GM18861 (cell line): ENCODE results near the gene RBMS3.
"Not testable (repeated sequence)": the region's sequence is repeated elsewhere in the genome, so short reads cannot be mapped to it uniquely, and the experiment has no call there.

Source experiments
- ATAC-seq: cut with Tn5 transposase; IDR thresholded peaks from one replicate; pipeline ENCODE4 v1.9.1; 2021; ENCODE audit not compliant: unreplicated experiment

RBMS3 gene

GRCh38 chr3:29649815-29650547 lies 369.1 kb downstream of the RBMS3 start:
- peak; percentile 84 for ATAC-seq

GRCh38 chr3:29653680-29654079 lies 372.8 kb downstream of the RBMS3 start:
- ATAC-seq = no peak

- no peak for ATAC-seq
Observed at GRCh38 chr3:29655015-29655747, 374.3 kb downstream of the RBMS3 start.

- ATAC-seq = no peak
Observed at GRCh38 chr3:29665688-29666087, 384.8 kb downstream of the RBMS3 start.

DNA sequence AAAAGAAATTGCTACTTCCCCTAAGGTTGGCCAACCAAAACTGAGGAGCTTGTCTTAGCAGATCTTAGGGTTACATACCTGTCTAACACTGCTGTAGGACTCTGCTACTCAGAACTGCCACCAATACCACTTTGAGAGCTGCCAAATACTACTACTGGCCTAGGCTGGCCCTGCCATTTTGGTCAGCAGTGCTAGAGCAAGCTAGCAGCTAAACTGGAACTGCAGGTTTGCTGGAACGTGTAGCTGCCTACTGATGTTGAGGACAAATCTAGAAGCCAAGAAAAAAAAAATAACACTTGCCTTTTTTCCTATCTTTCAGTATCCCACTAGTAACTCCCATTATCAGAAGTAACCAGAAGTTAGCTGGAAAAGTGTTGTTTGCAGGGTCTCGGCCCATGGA lies 387.4 kb downstream of the RBMS3 start:
- ATAC-seq = no peak

DNA sequence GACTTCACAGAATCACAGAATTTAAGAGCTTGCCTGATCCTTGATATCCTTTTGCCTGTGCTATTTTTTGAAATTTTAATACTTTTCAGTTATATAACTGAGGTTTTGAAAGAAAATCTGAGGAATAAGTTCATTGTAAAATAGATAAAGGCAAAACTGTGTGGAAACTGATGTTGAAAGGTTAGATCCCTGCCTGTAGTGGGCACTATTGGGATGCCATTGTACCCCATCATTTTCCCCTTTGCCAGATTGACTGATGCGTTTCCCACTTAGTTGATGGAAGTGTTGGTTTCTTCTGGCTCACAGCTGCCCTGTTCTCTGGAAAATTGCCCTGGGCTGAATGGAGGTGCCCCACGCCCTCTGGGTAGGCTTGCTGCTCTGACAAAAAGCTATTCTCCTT lies 387.9 kb downstream of the RBMS3 start:
- no peak for ATAC-seq

GRCh38 chr3:29670476-29670875 lies 389.6 kb downstream of the RBMS3 start:
- ATAC-seq = not testable (repeated sequence)

- ATAC-seq = no peak
Observed at GRCh38 chr3:29677421-29677820, 396.6 kb downstream of the RBMS3 start.

DNA sequence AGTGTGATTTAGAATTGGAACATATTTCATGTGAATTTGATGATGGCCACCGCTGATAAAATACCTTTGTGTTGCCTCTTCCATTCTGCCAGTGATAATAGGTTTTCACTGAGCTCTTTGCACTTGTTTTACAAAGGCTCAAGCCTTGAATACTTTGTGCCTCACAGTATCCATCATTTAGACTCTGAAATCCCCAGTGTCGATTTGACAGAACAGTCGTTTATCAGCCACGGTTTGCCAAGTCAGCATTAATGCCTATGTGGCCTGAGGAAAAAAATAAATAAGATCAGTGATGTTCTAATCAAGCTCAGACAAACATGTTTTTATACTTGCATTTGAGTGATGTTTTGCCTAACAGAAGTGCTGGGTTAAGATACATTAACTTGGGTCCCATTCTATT lies 399.1 kb downstream of the RBMS3 start:
- ATAC-seq = no peak

- ATAC-seq = peak; percentile 52
Observed at GRCh38 chr3:29683018-29683993, 402.4 kb downstream of the RBMS3 start.

- peak; percentile 94 for ATAC-seq
Observed at GRCh38 chr3:29686889-29687592, 406.2 kb downstream of the RBMS3 start.

GRCh38 chr3:29690686-29691353 lies 409.9 kb downstream of the RBMS3 start:
- no peak for ATAC-seq

DNA sequence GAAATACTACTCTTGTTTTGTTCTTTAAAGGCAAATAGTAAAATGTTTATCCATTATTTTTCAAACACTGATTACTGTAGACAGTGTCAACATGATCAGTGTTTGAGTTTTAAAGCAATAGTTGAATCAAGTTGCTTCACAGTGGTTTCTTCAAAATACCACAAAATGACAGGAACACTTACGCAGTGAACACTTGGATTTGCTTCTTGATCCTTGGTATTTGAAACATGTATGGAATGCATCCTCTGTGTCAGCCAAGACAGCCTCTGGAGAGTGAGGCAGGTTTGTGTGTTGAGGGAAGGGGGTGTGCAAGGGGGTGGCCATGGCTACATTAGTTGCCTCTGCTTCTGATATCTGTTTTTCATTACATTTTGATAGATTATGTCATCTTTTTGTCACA lies 413.0 kb downstream of the RBMS3 start:
- ATAC-seq = no peak

GRCh38 chr3:29694331-29694730 lies 413.5 kb downstream of the RBMS3 start:
- ATAC-seq = no peak

- ATAC-seq = no peak
Observed at GRCh38 chr3:29694783-29695182, 413.9 kb downstream of the RBMS3 start.

DNA sequence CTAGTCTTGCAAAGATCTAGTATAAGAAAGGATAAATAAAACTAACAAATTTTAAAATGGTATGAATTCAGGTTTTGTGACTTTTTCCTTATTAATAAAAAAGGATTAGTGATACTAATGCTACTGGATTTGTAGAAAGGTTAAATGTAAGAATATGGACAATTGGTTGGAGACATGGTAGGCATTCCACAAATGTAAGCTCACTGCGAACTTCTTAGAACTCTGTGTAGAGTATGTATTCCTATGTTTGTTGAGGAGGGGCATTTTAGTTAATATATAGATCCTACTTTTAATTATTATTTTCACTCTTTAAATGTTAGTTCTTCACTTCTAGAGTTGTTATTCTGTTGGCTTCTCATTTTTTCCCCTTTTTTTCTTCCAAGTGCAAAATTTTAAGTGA lies 414.3 kb downstream of the RBMS3 start:
- no peak for ATAC-seq

- no peak for ATAC-seq
Observed at GRCh38 chr3:29695643-29696198, 414.9 kb downstream of the RBMS3 start.

GRCh38 chr3:29696311-29696710 lies 415.4 kb downstream of the RBMS3 start:
- ATAC-seq = no peak

DNA sequence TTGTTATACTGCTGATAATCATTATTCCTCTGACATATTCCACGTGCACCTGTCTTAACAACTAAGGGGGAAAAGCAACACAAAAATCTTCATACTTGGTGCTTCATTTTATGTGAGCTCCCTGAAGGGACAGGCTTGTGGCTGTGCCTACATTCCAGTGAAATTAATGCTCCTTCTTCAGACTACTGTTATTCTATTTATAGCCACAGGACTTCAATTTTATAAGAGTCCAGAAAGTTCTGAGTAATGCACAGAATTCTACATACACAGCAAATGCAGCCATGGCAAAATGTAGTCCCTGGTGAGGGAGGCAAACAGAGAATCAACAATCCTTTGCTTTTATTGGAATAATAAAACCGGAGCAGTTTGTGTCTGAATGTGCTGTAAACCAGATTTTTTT lies 417.1 kb downstream of the RBMS3 start:
- ATAC-seq = no peak

DNA sequence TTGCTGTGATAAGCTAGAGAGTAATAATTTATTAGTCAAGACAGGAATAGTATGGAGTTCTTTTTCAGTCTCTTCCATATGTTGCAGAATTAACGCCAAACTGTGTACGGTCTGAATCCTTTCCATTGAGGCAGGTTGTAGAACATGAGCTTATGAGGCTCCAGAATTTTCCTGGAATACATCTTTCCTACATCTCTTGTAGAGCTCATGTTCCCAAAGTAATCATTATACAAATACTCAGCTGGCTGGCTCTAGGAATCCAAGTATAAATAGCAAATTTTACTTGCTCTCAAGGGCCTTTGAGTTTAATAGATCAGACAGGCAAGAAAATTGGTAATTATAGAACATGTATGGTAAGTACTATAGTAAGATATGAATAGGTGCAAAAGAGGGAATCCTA lies 419.4 kb downstream of the RBMS3 start:
- no peak for ATAC-seq
